ENCODE measurements around the gene SPATA12.

GRCh38 chr3:57030721-57031120 is 29.7 kb upstream of the SPATA12 start:
- TF ChIP-seq, protein P1, sequence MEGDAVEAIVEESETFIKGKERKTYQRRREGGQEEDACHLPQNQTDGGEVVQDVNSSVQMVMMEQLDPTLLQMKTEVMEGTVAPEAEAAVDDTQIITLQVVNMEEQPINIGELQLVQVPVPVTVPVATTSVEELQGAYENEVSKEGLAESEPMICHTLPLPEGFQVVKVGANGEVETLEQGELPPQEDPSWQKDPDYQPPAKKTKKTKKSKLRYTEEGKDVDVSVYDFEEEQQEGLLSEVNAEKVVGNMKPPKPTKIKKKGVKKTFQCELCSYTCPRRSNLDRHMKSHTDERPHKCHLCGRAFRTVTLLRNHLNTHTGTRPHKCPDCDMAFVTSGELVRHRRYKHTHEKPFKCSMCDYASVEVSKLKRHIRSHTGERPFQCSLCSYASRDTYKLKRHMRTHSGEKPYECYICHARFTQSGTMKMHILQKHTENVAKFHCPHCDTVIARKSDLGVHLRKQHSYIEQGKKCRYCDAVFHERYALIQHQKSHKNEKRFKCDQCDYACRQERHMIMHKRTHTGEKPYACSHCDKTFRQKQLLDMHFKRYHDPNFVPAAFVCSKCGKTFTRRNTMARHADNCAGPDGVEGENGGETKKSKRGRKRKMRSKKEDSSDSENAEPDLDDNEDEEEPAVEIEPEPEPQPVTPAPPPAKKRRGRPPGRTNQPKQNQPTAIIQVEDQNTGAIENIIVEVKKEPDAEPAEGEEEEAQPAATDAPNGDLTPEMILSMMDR (IDR thresholded peaks at IDR 0.05), result no peak
- no peak for TF ChIP-seq POLR2A (IDR thresholded peaks at IDR 0.05)

Measured in testis (tissue), 2 donors.